Ishikawa (cell line): ENCODE measurements around the gene NFATC1.

Experiments
- CEBPB ChIP-seq: IDR thresholded peaks from 2 replicates; pipeline ENCODE4 v1.6.1; 2012
- CREB1 ChIP-seq: IDR thresholded peaks from 2 replicates; pipeline ENCODE4 v1.6.1; 2012; ENCODE audit warnings: low read depth
- EGR1 ChIP-seq: IDR thresholded peaks from 2 replicates; pipeline ENCODE4 v1.6.1; 2012
- EP300 ChIP-seq: IDR thresholded peaks from 2 replicates; pipeline ENCODE4 v1.6.1; 2012; ENCODE audit warnings: borderline replicate concordance
- FOXM1 ChIP-seq: IDR thresholded peaks from 2 replicates; pipeline ENCODE4 v1.6.1; 2012; ENCODE audit warnings: low read depth, borderline replicate concordance
- NFIC ChIP-seq: IDR thresholded peaks from 2 replicates; pipeline ENCODE4 v1.6.1; 2012
- RAD21 ChIP-seq: IDR thresholded peaks from 2 replicates; pipeline ENCODE4 v1.6.1; 2012; ENCODE audit warnings: low read depth
- TAF1 ChIP-seq: IDR thresholded peaks from 2 replicates; pipeline ENCODE4 v1.6.1; 2012; ENCODE audit warnings: low read depth, mild to moderate bottlenecking
- TCF12 ChIP-seq: IDR thresholded peaks from 2 replicates; pipeline ENCODE4 v1.6.1; 2012; ENCODE audit warnings: low read depth
- TEAD4 ChIP-seq: IDR thresholded peaks from 2 replicates; pipeline ENCODE4 v1.6.1; 2012
- YY1 ChIP-seq: IDR thresholded peaks from 2 replicates; pipeline ENCODE4 v1.6.1; 2012; ENCODE audit warnings: low read depth
- ZBTB7A ChIP-seq: IDR thresholded peaks from 2 replicates; pipeline ENCODE4 v1.6.1; 2012; ENCODE audit warnings: low read depth
- TF ChIP-seq, protein P1 (sequence below): IDR thresholded peaks from 2 replicates; pipeline ENCODE4 v1.6.1; 2012
- TF ChIP-seq, protein P2 (sequence below): IDR thresholded peaks from 2 replicates; pipeline ENCODE4 v1.6.1; 2012; ENCODE audit warnings: low read depth, mild to moderate bottlenecking
- TF ChIP-seq, protein P3 (sequence below): IDR thresholded peaks from 2 replicates; pipeline ENCODE4 v1.6.1; 2012

Gene NFATC1

DNA sequence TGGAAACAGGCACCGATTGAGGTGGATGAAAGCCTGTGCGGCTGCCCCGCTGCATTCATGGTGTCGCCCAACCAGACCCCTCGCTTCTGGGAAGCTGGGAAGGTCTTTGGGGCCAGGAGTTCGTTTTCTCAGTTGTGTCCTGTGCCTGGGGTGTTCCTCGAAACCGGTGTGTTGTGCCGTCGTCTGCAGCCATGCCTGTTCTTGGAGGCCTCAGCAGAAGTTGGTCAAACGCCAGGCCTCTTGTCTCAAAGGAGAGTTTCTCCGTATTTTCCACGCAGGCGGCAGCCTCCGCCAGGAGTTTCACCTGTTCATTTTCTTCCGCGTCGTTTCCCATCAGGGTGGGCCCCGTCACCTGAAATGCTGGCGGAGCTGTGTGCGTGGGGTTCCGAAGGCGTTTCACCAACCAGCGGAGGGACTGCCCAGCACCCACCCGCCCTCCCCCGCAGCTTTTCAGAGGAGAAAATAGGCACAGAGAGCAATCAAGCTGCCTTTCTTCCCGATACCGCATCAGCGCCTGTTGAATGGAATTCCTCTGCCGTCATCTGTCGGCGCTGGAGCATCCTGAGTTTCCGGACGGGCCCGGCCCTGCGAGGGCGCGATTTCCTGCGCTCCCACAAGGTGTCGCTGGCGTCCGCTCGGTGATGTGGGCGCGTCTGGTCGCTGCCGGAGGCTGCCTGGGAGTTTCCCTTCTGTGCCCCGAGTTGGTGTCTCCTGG, 17.0 kb upstream of the NFATC1 start:
- TF ChIP-seq, protein P1, sequence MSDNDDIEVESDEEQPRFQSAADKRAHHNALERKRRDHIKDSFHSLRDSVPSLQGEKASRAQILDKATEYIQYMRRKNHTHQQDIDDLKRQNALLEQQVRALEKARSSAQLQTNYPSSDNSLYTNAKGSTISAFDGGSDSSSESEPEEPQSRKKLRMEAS, result no peak
- TF ChIP-seq RAD21 (peak; percentile 79), TCF12 (no peak), EP300 (no peak)

DNA sequence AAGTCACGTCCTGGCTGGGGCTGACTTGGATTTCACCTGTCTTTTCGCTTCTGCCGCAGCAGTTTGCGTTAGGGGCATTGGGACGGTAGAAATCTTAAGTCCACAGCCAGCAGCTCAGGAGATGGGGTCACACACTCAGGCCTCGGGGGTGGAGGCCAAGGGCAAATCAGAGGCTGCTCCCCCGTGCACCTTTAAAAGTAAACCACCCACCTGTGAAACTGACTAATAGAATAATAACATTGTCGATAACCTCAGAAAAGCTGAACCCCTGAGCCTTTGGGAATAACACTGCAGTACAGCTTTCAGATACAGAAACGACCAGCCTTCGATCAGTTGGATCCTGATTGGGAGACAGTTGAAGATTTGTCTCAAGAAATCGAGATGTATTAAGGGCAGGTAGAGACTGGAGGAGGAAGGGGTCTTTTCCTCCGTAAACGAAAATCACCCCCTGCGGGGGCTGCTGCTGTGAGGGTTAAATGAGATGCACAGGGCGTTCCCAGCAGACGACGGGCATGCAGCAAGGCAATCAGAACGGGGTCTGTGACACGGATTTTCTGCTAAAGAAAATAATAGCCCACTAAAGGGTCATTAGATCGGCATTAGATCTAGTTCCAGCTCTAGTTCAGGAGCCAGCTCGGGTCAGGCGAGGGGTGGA, 16.4 kb upstream of the NFATC1 start:
- TF ChIP-seq CEBPB (no peak), TAF1 (no peak), NFIC (no peak), TCF12 (no peak), ZBTB7A (no peak), CREB1 (no peak), RAD21 (no peak), YY1 (no peak), FOXM1 (no peak), EP300 (no peak), EGR1 (no peak), TEAD4 (no peak)
- TF ChIP-seq, protein P1, result no peak
- TF ChIP-seq, protein P2, sequence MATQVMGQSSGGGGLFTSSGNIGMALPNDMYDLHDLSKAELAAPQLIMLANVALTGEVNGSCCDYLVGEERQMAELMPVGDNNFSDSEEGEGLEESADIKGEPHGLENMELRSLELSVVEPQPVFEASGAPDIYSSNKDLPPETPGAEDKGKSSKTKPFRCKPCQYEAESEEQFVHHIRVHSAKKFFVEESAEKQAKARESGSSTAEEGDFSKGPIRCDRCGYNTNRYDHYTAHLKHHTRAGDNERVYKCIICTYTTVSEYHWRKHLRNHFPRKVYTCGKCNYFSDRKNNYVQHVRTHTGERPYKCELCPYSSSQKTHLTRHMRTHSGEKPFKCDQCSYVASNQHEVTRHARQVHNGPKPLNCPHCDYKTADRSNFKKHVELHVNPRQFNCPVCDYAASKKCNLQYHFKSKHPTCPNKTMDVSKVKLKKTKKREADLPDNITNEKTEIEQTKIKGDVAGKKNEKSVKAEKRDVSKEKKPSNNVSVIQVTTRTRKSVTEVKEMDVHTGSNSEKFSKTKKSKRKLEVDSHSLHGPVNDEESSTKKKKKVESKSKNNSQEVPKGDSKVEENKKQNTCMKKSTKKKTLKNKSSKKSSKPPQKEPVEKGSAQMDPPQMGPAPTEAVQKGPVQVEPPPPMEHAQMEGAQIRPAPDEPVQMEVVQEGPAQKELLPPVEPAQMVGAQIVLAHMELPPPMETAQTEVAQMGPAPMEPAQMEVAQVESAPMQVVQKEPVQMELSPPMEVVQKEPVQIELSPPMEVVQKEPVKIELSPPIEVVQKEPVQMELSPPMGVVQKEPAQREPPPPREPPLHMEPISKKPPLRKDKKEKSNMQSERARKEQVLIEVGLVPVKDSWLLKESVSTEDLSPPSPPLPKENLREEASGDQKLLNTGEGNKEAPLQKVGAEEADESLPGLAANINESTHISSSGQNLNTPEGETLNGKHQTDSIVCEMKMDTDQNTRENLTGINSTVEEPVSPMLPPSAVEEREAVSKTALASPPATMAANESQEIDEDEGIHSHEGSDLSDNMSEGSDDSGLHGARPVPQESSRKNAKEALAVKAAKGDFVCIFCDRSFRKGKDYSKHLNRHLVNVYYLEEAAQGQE, result no peak
- TF ChIP-seq, protein P3, sequence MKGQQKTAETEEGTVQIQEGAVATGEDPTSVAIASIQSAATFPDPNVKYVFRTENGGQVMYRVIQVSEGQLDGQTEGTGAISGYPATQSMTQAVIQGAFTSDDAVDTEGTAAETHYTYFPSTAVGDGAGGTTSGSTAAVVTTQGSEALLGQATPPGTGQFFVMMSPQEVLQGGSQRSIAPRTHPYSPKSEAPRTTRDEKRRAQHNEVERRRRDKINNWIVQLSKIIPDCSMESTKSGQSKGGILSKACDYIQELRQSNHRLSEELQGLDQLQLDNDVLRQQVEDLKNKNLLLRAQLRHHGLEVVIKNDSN, result no peak

DNA sequence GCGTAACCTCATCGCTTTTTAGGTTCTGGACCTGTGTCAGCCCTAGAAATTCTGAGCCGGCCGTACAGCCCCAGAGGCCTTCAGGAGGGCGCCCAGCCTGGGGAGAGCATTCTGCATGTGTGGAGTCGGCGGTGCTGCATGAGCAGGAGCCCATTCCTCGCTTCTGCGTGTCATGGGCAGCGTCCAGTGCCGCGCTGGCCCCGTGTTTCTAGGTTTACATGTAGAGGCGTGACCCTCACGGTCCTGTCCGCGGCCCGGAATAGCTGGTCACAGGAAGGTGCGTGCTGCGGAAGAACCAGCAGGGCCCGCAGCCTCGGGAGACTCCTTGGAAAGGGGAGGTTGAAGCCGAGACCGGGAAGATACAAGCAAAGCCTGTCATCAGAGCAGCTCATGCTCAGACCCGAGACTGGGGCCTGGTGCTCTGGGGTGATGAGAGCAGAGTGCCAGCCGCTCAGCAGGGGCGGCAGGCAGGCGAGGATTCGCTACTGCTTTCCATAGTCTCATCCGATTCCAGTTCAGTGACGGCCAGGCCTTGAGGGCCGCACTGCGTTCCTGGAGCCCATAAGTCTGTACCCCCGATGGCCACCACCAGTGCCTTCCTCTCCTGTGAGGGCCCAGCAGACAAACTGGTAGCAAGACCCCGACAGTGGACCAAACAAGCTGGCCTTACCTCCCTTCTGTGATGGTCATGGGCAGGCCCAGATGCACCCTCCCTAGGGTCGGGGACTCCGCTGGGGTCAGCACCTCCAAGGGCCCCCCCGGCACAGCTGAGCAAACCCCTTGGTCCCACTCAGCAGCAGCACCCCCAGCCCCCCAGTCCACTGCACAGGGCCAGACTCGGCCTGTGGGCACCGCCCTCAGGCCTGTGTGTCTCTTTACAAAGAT, 15.6 kb upstream of the NFATC1 start:
- TF ChIP-seq TCF12 (no peak), FOXM1 (no peak), CEBPB (no peak), RAD21 (no peak), TAF1 (no peak)
- TF ChIP-seq, protein P1, result no peak

DNA sequence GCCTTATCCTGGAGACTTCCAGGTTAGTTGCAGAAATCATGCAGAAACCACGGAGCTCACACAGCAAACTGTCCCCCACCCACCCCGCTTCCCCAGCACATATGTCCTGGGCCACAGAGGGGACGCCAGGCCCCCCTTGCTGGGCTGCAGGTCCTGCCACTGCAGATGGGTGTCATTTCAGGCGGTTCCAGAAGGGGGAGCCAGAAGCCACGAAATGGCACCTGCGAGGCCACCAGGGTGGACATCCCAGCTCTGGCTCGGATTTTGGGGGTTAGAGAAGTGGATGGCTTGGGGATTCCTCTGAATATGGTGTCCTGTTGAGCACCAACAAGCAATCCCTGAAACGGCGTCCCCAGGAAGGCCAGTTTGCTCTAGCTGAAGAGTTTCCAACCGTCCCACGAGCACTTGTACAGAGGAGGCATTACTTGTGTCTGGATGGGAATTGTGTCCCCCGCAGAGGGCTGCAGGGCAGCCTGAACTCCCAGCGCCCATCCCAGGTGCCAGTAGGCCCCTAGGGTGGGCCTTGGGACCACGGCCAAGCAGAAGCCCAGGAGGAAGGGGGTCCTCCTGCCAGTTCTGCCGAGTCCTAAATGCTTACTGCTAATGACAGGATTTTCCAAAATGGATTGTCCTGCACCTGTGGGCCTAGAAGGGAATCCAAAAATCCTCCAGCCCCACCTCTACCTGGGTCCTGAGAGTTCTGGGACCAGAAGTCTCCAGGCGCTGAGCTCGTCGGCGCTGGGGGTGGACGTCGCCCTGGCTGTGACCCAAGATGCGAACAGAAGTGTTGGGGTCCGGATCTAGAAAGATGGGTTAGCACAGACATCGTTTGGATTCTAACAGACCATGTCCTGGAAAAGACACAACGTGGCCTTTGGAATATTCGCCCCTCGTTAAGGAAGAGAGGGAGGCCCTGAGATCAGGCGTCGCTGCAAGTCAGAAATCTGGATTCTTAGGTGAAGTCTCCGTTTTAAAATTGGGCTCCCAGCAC, 14.6 kb upstream of the NFATC1 start:
- TF ChIP-seq NFIC (no peak), TAF1 (no peak), CREB1 (no peak), YY1 (peak; percentile 40; the same call in 1 of the 2 replicates), TCF12 (no peak), FOXM1 (no peak), ZBTB7A (0 out of 2 replicates have a peak, but pooled peaks have one; percentile 34), EGR1 (no peak), TEAD4 (no peak), EP300 (no peak), RAD21 (peak; percentile 98), CEBPB (no peak)
- TF ChIP-seq, protein P2, result no peak
- TF ChIP-seq, protein P1, result no peak
- TF ChIP-seq, protein P3, result no peak
